C1 segment of cervical spinal cord (tissue), 14 donors: Measurements from ENCODE around the gene IRS1.
A peak's percentile ranks its signal among the peaks of the same experiment; 100 is the strongest.

Experiments used
- DNase-seq, 14 donors: peaks; one replicate each; lab custom pipeline; 2025; lab: John Stamatoyannopoulos, UW

IRS1 gene

DNA sequence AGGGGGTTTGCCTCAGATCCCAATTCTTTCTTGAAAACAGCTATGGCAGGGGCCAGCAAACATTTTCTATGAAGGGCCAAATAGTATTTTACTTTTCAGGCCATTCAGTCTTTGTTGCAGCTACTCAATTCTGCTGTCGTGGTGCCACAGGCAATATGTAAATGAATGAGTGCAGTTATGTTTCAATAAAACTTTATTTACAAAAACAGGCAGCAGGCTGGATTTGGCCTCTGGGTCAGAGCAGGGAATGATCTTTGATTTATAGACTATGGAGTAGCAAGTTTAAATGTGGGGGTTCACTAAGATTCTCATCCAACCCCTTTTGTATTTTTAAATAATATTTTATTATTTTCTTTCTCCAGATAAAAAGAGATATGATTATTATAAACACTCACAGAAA is 72.4 kb downstream of the IRS1 start:
- DNase-seq, result no peak

DNA sequence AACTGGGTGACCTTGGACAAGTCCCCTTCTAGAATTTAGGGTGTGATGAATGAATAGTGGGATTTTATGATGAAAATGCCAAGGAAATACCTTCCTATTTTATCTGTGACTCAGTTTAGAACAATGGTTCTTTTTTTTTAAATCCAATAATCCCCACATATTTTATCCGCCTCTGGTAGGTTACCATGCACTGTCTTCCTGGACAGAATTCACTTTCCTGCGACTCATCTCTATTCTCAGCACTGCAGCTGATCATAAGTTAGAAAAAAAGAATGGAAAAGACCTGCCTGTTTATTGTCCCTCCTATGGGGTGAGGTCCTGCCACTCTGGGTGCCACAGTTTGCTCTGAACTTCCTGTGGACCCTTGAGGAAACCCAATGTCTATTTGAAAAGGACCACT is 73.1 kb downstream of the IRS1 start:
- no peak for DNase-seq

DNA sequence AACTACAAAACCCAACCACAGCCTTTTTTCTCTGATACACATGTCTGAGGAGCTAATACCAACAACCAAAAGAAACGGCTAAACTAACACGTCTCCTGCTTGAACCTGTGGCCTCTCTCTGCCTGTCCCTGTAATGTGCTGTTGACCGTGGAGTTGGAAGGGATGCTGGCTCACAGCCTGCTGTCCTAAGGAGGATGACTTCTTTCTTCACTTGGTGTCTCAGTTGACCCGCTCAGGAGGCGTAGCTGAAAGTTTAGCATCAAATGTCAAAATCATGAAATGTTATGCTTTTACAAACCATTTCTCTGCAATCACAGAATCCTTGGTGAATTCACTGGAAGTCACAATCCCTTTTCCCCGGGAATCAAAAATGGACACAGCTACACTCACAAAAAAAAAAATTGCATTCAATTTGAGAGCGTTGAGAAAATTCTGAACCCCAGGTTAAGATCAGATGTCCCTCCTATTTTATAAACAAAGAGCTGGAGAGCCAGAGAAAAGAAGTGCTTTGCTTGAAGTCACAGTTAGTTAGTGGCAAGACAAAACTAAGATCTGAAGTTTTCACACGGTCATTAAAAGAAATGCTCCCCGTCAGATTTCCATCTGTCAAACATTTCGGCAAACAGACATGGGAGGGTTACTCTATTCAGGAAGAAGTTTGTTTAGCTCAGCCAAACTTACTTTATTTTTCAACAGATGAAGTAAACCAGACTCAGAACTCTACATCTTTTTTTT is 74.3 kb downstream of the IRS1 start:
- no peak for DNase-seq

DNA sequence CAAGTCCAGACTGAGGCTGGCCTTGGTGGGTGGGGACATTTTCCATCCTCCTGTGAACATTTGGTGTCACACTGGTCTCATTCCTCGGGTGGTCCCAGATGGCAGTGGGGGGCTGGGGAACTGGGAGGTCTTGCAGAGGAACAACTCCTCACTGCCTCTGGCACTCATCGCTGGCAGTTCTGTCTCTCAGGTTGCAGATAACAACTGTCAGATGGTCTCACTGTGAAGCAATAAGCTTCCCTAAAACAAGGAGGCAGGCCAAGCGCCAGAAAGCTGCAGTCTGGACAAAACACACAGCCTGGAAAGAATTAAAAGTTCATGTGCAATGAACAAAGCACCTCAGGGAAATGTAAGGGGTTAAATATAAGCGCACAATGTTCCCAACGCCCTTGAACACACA is 78.1 kb downstream of the IRS1 start:
- peak in 1 of 14 donors; percentile 33 for DNase-seq

DNA sequence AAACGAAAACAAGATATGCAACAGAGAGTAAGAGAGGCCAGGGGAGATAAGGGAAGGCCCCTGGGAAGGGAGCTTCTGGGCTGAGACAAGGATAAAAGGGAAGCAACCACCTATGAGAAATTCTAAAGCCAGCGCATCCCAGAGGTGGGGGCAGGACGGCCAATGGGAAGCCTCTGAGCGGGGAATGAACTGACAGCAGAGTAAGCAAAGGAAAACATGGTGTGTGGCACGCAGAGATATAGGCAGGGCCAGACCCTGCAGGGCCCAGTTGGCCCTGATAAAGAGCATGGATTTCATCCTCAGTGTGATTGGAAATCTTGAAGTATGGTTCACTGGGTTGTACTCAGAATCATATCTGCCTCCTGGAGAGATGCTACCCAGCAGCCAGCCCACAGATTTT is 78.7 kb downstream of the IRS1 start:
- DNase-seq, result no peak

DNA sequence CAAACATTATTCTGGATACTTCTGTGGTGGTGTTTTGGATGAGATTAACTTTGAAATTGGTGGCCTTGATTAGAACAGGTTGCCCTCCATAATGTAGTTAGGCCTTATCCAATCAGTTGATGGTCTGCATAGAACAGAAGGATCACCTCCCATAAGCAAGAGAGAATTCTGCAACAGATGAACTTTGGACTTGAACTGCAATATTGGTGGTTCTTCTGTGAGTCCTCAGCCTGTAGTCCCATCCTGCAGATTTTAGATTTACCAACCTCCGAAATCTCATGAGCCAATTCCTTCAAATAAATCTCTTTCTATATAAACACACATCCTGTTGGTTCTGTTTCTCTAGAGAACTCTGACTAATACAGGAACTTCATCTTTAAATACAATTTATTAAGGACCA is 81.9 kb downstream of the IRS1 start:
- DNase-seq, result no peak

DNA sequence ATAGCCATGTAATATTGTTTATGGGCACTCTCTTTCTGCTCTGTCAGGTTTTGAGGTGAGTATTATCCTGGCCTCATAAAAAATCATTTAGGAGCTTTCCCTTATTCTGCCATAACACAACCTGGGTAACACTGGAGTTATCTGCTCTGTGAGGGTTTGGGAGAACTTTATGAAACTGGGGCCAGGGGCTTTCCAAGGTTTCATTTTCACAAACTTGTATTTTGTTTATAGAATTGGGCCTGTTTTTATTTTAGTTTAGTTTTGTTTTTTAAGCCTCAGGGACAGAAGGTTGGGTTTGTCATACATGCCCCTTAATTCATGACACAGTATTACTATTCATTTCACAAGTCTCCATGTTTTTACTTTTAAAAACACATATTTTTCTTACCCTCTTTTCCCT is 83.5 kb downstream of the IRS1 start:
- no peak for DNase-seq

DNA sequence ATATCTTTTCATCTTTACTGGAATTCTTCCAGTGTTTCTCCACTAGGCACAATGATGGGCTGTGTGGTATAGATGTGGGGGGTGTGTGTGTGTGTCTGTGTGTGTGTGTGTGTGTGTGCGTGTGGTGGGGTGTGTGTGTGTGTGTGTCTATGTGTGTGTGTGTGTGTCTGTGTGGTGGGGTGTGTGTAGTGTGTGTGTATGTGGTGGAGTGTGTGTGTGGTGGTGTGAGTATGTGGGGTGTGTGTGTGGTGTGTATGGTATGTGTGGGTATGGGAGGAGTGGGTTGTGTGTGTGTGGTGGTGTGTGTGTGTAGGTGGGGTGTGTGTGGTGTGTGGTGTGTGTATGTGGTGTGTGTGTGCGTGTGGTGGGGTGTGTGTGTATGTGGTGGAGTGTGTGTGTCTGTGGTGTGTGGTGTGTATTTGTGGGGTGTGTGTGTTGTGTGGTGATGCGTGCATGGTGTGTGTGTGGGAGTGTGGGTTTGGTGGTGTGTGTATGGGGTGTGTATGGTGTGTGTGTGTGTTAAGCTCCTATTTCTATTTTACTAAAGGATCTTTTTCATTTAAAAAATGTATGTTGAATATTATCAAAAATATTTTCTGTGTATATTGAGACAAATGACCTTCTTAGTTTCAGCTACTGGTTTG is 84.2 kb downstream of the IRS1 start:
- no peak for DNase-seq

DNA sequence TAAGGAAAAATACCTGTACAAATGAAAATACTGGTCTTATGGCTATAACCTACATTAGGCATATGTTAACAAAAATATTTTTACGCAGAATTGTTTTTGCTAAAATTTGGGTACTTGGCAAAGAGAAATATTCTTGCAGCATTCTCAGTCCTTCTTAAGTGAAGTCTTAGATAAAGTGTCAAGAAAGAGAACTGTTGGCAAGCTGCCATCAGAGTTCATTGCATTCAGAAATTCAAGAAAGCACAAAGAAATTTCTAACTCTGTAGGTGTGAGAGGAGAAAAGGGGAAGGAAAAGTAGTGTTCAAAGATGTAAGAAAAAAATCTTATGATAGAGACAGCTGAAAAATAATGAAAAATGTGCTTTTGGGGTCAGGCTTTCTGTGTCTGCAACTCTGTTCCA is 86.7 kb downstream of the IRS1 start:
- no peak for DNase-seq

DNA sequence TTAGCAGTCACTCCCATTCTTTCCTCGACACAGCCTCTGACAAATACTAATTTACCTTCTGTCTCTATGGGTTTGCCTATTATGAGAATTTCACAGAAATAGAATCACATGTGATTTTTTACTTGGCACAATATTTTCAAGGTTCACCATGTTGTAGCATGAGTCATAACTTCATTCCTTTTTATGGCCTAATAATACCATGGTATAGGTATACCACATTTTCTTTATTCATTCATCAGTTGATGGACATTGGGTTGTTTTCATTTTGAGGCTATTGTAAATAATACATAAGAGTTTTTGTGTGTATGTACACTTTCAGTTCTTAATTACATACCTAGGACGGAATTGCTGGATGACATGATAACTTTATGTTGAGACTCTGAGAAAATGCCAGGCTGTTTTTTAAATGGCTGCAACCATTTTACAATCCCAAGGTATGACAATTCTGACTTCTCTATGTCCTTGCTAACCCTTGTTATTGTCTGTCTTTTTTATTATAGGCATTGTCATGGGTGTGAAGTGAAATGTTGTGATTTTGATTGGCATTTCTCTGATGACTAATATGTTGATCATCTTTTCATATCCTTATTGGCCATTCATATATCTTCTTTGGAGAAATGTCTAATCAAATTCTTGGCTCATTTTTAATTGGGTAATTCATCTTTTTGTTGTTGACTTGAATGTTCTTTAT is 87.9 kb downstream of the IRS1 start:
- DNase-seq, result no peak

DNA sequence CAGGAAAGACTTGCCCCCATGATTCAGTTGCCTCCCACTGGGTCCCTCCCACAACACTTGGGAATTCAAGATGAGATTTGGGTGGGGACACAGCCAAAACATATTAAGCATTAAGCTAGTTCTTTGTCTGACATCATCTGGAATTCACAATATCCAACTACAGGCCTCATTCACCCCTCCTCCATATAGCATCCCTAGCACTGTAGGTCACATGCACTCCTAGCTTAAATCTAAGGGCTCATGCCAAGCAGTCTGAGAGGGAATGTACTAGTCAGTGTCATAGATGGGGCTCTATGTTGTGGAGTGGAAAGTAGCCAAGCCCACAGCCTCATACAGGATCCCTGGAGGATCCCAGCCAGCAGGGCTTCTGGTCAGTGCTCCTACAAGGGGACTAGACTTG is 92.1 kb downstream of the IRS1 start:
- DNase-seq, result no peak

DNA sequence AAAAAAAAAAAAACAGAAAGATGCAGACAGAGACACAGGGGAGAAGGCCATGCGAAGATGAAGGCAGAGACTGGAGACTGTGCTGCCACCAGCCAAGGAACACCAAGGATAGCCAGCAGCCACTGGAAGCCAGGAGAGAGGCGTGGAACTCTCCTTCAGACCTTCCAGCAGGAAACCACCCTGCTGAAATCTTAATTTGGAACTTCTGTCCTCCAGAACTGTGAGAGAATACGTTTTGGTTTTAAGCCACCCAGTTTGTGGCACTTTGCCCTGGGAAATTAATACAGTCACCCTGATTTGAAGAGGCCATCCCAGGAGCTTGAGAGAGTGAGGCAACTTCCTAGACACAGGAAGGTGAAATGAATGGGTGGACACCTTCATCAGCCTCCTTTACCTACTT is 93.7 kb downstream of the IRS1 start:
- no peak for DNase-seq

DNA sequence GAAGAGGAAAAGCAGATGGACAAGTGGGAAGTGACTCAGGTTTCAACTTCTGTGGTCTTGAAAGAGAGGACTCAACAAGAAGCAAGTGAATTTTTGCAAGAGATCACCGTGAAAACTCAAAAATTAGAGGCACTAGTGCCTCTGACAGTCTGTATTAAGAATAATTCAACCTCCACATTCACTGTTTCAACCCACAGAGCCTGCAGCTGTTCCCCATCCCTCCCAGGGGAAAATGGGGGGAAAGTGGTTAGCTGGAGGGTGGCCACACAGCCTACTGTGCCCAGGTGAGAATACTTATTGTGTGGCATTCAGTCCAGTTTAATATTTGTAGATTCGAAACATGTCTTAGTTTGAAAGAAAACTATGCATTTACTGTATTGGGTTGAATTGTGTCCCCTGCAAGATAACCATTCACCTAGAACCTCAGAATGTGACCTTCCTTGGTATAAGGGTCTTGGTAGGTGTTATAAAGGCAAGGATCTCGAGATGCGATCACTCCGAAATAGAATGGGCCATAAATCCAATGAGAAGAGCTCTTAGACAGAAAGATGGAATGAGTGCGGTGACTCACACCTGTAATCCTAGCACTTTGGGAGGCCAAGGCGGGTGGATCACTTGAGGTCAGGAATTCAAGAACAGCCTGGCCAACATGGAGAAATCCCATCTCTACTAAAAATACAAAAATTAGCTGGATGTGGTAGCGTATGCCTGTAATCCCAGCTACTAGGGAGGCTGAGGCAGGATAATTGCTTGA is 94.3 kb downstream of the IRS1 start:
- no peak for DNase-seq

DNA sequence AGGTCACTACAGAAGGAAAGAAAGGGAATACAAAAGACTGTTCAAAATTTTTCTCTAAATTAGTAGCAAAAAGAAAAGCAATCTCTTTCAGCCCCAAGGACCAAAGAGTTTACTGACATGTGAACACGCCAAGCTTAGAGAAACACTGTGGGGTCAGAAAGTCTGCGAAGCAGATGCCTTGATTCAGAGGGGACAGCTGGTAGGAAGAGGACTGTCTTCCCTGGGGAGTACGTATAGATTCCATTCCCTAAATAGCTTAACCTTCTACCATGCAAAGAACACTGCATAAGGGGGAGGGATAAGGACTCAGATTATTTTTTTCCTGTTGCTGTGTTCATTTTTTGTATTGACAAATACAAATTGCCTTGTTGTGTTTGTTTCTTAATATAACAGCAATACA is 96.1 kb downstream of the IRS1 start:
- no peak for DNase-seq

DNA sequence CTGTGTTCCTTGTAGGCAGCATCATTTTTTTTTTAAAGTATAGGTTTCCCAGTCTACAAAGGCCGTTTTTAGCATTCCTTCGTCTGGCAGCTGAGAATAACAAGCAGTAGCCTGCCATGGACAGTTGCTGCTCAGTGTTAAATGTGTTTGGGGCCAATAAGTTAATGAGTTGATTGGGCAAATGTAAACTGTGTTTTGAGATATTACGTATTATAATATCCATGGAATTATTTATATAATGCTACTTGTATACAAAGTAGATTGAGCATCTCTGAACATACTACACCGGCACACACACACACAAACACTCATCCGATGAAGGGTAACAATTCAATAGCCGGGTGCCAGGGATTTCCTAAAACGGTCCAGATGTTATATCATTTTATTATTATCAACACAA is 97.2 kb downstream of the IRS1 start:
- DNase-seq, result no peak

DNA sequence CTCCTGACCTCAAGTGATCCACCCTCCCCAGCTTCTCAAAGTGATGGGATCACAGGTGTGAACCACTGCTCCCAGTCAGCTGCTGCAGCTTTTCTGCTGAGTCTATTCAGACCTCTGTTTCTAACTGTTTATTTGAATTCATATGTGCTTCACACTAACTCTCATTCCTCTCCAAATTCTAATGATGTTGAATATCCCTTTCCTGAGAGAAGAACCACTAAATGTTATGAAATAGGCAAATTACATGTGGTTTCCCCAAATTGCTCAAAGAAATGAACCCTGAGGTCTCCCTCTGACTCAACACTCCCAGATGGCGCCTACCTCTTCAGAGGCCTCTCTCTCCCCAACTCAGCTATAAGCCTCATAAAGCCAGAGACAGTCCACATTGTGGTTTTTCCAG is 98.6 kb downstream of the IRS1 start:
- no peak for DNase-seq

DNA sequence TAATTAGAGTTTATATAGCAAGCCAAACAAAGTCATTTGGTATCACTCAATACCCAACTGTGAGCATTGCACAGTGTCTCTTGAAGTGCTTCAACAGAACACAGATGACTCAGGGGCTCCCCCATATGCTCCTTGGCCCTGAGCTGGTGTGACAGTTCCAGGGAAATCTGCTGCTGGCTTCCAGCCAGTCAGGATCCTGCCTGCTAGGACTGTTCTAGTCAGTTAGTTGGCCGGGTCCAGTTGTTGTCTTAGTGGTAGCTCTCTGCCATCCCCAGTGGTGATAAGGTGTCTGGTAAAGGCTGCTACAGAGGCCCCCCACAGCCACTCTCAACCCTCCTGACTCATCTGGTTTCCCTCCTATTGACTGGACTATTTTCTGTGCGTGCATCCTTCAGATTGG is 100.3 kb downstream of the IRS1 start:
- peak in 4 of 14 donors; percentile 0 to 86 (median 6) for DNase-seq

DNA sequence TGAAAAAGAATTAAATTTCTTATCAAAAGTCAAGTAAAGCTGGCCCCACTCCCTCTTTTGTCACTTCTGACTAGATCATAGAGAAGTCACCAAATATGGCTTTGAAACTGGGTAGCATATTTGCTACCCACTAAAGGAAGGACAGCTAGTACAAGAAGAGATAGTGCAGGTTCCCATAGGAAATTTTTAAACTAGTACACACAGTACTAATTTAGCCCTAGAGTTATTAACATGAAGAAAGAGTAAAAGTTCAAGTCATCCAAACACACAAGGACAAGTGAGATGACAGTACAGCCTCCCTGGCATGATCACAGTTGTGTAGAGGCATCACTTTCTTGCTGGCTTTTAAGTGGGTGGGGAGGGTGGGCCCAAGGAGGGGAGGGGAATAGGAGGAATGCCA is 100.9 kb downstream of the IRS1 start:
- no peak for DNase-seq

DNA sequence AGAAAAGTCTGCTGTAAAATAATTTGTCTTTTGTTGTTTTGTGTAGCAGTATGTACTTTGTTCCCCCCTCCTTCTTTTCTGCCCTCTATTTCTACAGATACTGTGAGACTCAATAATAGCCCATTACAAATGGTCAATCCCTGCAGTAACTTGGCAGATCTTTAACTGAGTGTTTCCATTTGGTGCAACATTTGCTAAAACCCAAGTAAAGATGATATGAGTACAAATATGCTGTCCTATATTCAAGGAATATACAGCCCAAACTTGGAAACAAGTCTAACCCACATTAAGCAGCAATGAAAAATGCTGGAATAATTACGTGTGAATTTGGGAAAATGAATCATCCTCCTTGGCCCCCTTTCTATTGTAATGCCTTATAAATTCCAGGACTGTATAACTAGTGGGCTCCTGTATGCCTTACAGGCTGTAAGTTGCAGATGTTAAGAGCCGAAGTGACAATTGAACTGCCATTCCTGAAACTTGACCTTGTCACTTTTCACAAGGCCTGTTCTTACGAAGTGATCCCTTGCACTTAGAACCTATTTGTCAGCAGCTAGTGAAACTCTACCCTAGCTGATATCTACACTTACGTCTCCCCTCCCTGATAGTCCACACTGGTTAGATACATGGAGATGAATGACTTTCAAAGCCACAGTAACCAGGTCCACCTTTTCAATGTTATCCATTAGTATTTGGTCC is 104.9 kb downstream of the IRS1 start:
- DNase-seq, result no peak

DNA sequence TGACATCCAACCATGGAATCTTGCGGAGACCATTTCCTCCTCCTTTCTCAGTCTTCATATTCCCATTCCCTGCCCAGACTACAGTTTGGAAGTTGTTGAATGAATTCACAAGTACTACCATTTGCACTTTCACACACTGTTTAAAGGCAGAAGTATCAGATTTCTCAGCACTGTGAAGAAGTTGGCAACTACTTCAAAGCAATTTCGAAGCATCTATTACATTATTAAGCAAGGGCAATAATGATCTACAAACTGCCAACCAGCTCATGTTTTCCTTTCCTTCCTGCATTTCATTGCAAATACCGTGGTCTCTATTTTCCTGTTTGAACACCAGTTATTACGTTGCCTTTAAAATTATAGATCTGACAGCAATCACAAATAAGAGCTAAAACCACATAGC is 105.5 kb downstream of the IRS1 start:
- DNase-seq, result no peak

DNA sequence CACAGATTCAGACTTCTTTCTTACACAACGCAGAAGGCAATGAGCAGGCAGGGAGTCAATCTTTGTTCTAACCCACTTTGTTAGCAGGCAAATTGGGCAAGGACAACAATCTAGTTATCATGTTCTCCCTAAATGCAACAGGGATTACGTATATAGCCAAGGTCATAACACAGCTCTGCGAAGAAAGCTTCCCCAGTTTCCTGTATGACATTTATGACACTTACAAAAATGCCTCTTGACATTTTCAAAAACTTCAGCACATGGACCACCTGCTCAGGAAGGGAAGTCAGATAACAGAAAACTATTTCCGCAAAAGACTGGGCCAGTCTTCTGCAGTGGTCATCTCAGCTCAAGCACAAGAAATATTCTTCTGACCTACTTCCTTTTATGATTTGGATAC is 106.1 kb downstream of the IRS1 start:
- DNase-seq, result no peak
